Measurements from ENCODE around the gene LTBP4. TPM values are rescaled to one million over a fixed set of nuclear protein-coding genes. Genes with fewer than 3 reads are reported as not detected.

The LTBP4 gene
- total and polyA plus RNA-seq, 2 donors (not counting 1 experiment from before 2014, with no cell fraction given), result 81.2 to 105 TPM

- Histone ChIP-seq H4K20me1 (ENCODE audit: control insufficient read depth, insufficient read depth, low read length, poor library complexity, severe bottlenecking) (no peaks in the 10 kb centered on the region), H3K79me2 (ENCODE audit: control insufficient read depth, insufficient read depth, low read length) (no peaks in the 10 kb centered on the region), H3K36me3 (replicated peaks in 1 of 2; ENCODE audit: control extremely low read depth in 1 of 2, control insufficient read depth in 1 of 2, extremely low read depth in 1 of 2, insufficient read depth in 2 of 2, low read length in 1 of 2) (no peaks in the 10 kb centered on the region), H2AFZ (ENCODE audit: insufficient read depth, low read depth, low read length, poor library complexity, severe bottlenecking) (peak overlapping the region; percentile 14), H3K4me3 (ENCODE audit: control extremely low read depth in 1 of 5, extremely low read depth in 1 of 5, insufficient read depth in 1 of 5, low read depth in 2 of 5, low read length in 4 of 5) (peak overlapping the region in 2 of 5 experiments; percentile 6 to 9), H3K4me2 (replicated peaks; ENCODE audit: low read depth, low read length, poor library complexity, severe bottlenecking) (peak overlapping the region; percentile 87), H3K9me3 (ENCODE audit: control extremely low read depth in 1 of 3, control insufficient read depth in 2 of 3, insufficient read depth in 1 of 3, low read length in 2 of 3) (peaks cover 0 to 33% (median 0%) of the 10 kb centered on the region in 3 donors), H3K4me1 (ENCODE audit: control insufficient read depth in 2 of 2, insufficient read depth in 2 of 2, low read length in 2 of 2) (peaks cover 78 to 87% of the 10 kb centered on the region in 2 donors), H3K9ac (ENCODE audit: low read length) (peak overlapping the region; percentile 17), H3K27me3 (replicated peaks in 1 of 4; ENCODE audit: control extremely low read depth in 1 of 4, control insufficient read depth in 3 of 4, insufficient read depth in 4 of 4, low read length in 3 of 4) (peaks cover 0 to 66% (median 40%) of the 10 kb centered on the region in 4 experiments), H3K27ac (ENCODE audit: low read length in 2 of 2) (no peak overlapping the region)
- H3K27me3 Mint-ChIP-seq, result peaks cover 35% of the 10 kb centered on the region
- CTCF ChIA-PET, result interaction anchor here (0.6 to 8.6 kb wide), 14 partner anchors 9 to 296 kb away, joined by 3 to 84 read pairs (median 8); no protein-coding TSS in a partner anchor
- TF ChIP-seq CTCF (IDR thresholded peaks at IDR 0.05), result no peak
- TF ChIP-seq EZH2 (IDR thresholded peaks at IDR 0.05; ENCODE audit: borderline replicate concordance, insufficient read depth, low read depth, low read length, poor library complexity, severe bottlenecking), result no peak
- POLR2A ChIA-PET, result interaction anchor here (0.6 to 2.0 kb wide), 3 partner anchors 10 to 217 kb away, joined by 7 to 9 read pairs (median 7); no protein-coding TSS in a partner anchor
- H3K4me1 Mint-ChIP-seq, result peaks cover 65% of the 10 kb centered on the region
- no peaks in the 10 kb centered on the region for H3K9me3 Mint-ChIP-seq (ENCODE audit: insufficient read depth)
- no peak for ATAC-seq (ENCODE audit: low read depth)
- peak overlapping the region; percentile 62 for H3K27ac Mint-ChIP-seq
- intact Hi-C loops (cut with micrococcal nuclease), result no loop called here
- H3K4me3 Mint-ChIP-seq, result peak overlapping the region; percentile 74
- WGBS (ENCODE audit: insufficient coverage), result 7% methylated on average over 13 of the region's 13 CpGs
- peak; percentile 61 for DNase-seq
Observed at GRCh38 chr19:40600570-40601133, 517 bp upstream of the LTBP4 start.

DNA sequence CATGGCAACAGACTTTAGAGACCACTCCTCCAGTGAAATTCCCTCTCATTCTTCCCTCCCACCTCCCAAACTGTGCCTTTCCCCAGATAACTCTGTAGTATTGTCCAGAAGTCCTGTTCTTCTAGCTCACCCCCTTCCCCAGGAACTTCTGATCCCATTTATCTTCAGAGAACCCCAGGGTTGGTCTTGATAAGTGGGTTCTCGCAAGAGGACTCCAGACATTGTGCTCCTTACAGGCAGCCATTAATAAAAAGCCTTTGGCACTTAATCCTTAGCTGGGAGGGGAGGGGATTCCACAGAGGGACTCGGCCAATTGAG, 1.9 kb downstream of the LTBP4 start:
- Histone ChIP-seq H3K27me3 (replicated peaks in 1 of 4; ENCODE audit: control extremely low read depth in 1 of 4, control insufficient read depth in 3 of 4, insufficient read depth in 4 of 4, low read length in 3 of 4) (peaks cover 0 to 48% (median 29%) of the 10 kb centered on the region in 4 experiments), H3K79me2 (ENCODE audit: control insufficient read depth, insufficient read depth, low read length) (no peaks in the 10 kb centered on the region), H3K4me2 (replicated peaks; ENCODE audit: low read depth, low read length, poor library complexity, severe bottlenecking) (peak overlapping the region; percentile 96), H3K9ac (ENCODE audit: low read length) (no peak overlapping the region), H3K4me3 (ENCODE audit: control extremely low read depth in 1 of 5, extremely low read depth in 1 of 5, insufficient read depth in 1 of 5, low read depth in 2 of 5, low read length in 4 of 5) (no peak overlapping the region), H3K27ac (ENCODE audit: low read length in 2 of 2) (no peak overlapping the region), H3K36me3 (replicated peaks in 1 of 2; ENCODE audit: control extremely low read depth in 1 of 2, control insufficient read depth in 1 of 2, extremely low read depth in 1 of 2, insufficient read depth in 2 of 2, low read length in 1 of 2) (no peaks in the 10 kb centered on the region), H3K4me1 (ENCODE audit: control insufficient read depth in 2 of 2, insufficient read depth in 2 of 2, low read length in 2 of 2) (peaks cover 74 to 81% of the 10 kb centered on the region in 2 donors), H4K20me1 (ENCODE audit: control insufficient read depth, insufficient read depth, low read length, poor library complexity, severe bottlenecking) (no peaks in the 10 kb centered on the region), H2AFZ (ENCODE audit: insufficient read depth, low read depth, low read length, poor library complexity, severe bottlenecking) (no peak overlapping the region), H3K9me3 (ENCODE audit: control extremely low read depth in 1 of 3, control insufficient read depth in 2 of 3, insufficient read depth in 1 of 3, low read length in 2 of 3) (peaks cover 0 to 27% (median 0%) of the 10 kb centered on the region in 3 donors)
- Mint-ChIP-seq H3K27me3 (peaks cover 26% of the 10 kb centered on the region), H3K9me3 (ENCODE audit: insufficient read depth) (no peaks in the 10 kb centered on the region), H3K4me3 (peak overlapping the region; percentile 87), H3K27ac (peak overlapping the region; percentile 83), H3K4me1 (peaks cover 70% of the 10 kb centered on the region)
- ChIA-PET CTCF (interaction anchor here (0.9 to 8.6 kb wide), 16 partner anchors 9 to 464 kb away, joined by 3 to 84 read pairs (median 6); no protein-coding TSS in a partner anchor), POLR2A (interaction anchor here (0.5 to 3.9 kb wide), 6 partner anchors 10 to 204 kb away, joined by 3 to 19 read pairs (median 4); no protein-coding TSS in a partner anchor)
- ATAC-seq (ENCODE audit: low read depth), result no peak
- no peak for DNase-seq
- intact Hi-C loops (cut with micrococcal nuclease), result no loop called here
- WGBS (ENCODE audit: insufficient coverage), result no CpG with 5 or more reads among the region's 2 CpGs
- TF ChIP-seq EZH2 (IDR thresholded peaks at IDR 0.05; ENCODE audit: borderline replicate concordance, insufficient read depth, low read depth, low read length, poor library complexity, severe bottlenecking) (no peak), CTCF (IDR thresholded peaks at IDR 0.05) (no peak)
